HEK293T (cell line): ENCODE measurements around the gene PLSCR4.

Experiments used
- CTCF ChIA-PET: fragments of 350-600 bp; formaldehyde crosslinking; extraction: SDS; loops from one replicate; lab custom pipeline; 2021; ENCODE audit warnings: antibody characterized with exemption, inconsistent platforms; lab: Yijun Ruan, JAX
- POLR2A ChIA-PET: fragments of 350-600 bp; formaldehyde crosslinking; extraction: SDS; loops from one replicate; lab custom pipeline; 2020; ENCODE audit warnings: antibody characterized with exemption, inconsistent platforms; lab: Yijun Ruan, JAX
- DNase-seq: peaks from one replicate; pipeline ENCODE4 v3.0.0; 2012; ENCODE audit warnings: mixed read lengths; ENCODE audit errors: extremely low spot score
- ARNT ChIP-seq: fragments of 450-650 bp; IDR thresholded peaks from 2 replicates; pipeline ENCODE4 v1.6.1; 2017; ENCODE audit warnings: mild to moderate bottlenecking
- BHLHE40 ChIP-seq: fragments of 450-650 bp; IDR thresholded peaks from 2 replicates; pipeline ENCODE4 v1.6.1; 2016; ENCODE audit warnings: mild to moderate bottlenecking, moderate library complexity, borderline replicate concordance
- CTBP1 ChIP-seq: fragments of 450-650 bp; IDR thresholded peaks from 2 replicates; pipeline ENCODE4 v1.6.1; 2016; ENCODE audit warnings: borderline replicate concordance
- ELF4 ChIP-seq: fragments of 450-650 bp; IDR thresholded peaks from 2 replicates; pipeline ENCODE4 v1.6.1; 2017; ENCODE audit warnings: antibody characterized with exemption
- FOXA1 ChIP-seq: fragments of 450-650 bp; IDR thresholded peaks from 2 replicates; pipeline ENCODE4 v1.6.1; 2016; ENCODE audit warnings: mild to moderate bottlenecking
- FOXK2 ChIP-seq: fragments of 450-650 bp; IDR thresholded peaks from 2 replicates; pipeline ENCODE4 v1.6.1; 2016; ENCODE audit warnings: mild to moderate bottlenecking
- FOXM1 ChIP-seq: fragments of 450-650 bp; IDR thresholded peaks from 2 replicates; pipeline ENCODE4 v1.6.1; 2017; ENCODE audit warnings: mild to moderate bottlenecking, borderline replicate concordance
- HDGF ChIP-seq: fragments of 450-650 bp; IDR thresholded peaks from 2 replicates; pipeline ENCODE4 v1.6.1; 2017; ENCODE audit warnings: antibody characterized with exemption, borderline replicate concordance
- L3MBTL2 ChIP-seq: fragments of 450-650 bp; conservative IDR thresholded peaks from 2 replicates; pipeline ENCODE4 v1.6.1; 2016; ENCODE audit warnings: mild to moderate bottlenecking
- LEF1 ChIP-seq: fragments of 450-650 bp; IDR thresholded peaks from 2 replicates; pipeline ENCODE4 v1.6.1; 2017; ENCODE audit warnings: mild to moderate bottlenecking, borderline replicate concordance
- NFRKB ChIP-seq: fragments of 450-650 bp; IDR thresholded peaks from 2 replicates; pipeline ENCODE4 v1.6.1; 2016; ENCODE audit warnings: mild to moderate bottlenecking, moderate library complexity
- SP1 ChIP-seq: fragments of 450-650 bp; IDR thresholded peaks from 2 replicates; pipeline ENCODE4 v1.6.1; 2017
- SUZ12 ChIP-seq: fragments of 450-650 bp; IDR thresholded peaks from 2 replicates; pipeline ENCODE4 v1.6.1; 2016; ENCODE audit warnings: mild to moderate bottlenecking
- TARDBP ChIP-seq: fragments of 450-650 bp; IDR thresholded peaks from 2 replicates; pipeline ENCODE4 v1.6.1; 2016
- ZNF384 ChIP-seq: fragments of 450-650 bp; IDR thresholded peaks from 2 replicates; pipeline ENCODE4 v1.6.1; 2016
- TF ChIP-seq, protein P1 (sequence below): fragments of 450-650 bp; IDR thresholded peaks from 2 replicates; pipeline ENCODE4 v1.6.1; 2016

Gene PLSCR4

DNA sequence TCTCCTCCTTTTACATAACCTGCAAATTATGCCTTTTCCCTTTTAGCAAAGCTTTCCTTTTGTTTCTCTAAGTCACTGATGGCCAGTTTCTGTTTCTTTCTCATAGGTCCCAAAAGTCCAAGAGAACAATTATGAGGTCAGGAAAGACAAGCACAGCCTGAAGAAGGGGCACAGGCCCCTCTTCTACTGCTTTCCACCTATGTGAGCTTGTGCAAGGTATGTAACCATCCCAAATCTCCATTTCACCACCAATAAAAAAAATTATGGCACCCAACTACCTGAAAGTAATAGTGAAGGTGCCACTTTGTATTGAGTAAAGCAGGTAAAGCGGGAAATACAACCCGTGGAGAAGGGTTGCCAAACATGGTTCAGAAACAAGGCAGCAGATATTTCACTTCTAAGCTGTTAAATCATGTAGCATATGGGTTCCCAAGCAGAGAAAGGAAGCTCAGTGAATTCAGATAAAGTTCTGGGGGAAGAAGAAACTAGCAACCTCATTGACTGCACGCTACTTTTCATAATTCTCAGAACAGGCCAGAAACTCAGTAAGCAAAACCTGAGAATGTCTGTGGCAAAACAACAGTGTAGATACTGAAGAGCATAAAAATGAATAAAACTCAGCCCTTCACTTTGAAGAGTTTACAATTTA, 94.1 kb downstream of the PLSCR4 start:
- POLR2A ChIA-PET, result interaction anchor here (1.3 kb wide), 1 partner anchor 14 kb away, joined by 5 read pairs; no protein-coding TSS in a partner anchor
- CTCF ChIA-PET, result interaction anchor here (1.6 kb wide), 1 partner anchor 91 kb away, joined by 3 read pairs; no protein-coding TSS in a partner anchor

DNA sequence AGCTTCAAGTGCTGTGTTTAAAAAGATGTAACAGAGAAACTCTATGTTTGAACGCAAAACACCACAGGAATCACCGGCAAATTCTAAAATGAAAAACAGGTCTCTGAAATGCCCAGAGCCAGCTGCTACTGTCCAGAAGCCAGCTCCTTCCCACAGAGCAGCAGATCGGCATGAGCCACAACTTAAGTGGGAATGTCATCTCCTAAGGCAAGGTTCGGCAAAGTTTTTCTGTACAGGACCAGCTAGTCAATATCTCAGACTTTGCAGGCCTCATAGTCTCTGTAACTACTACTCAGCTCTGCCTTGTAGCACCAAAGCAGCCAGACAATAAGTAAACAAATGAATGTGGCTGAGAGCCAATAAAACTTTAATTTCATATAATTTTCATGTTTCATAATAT, 94.8 kb downstream of the PLSCR4 start:
- TF ChIP-seq CTBP1 (no peak), HDGF (no peak), NFRKB (no peak), ZNF384 (no peak), L3MBTL2 (no peak), ELF4 (no peak), SUZ12 (no peak), BHLHE40 (no peak), LEF1 (no peak)
- POLR2A ChIA-PET, result interaction anchor here (1.3 kb wide), 1 partner anchor 13 kb away, joined by 5 read pairs; no protein-coding TSS in a partner anchor
- CTCF ChIA-PET, result interaction anchor here (0.9 to 1.6 kb wide), 3 partner anchors 10 to 92 kb away, joined by 3 to 10 read pairs (median 5); no protein-coding TSS in a partner anchor
- DNase-seq, result no peak

More for the DNA sequence above, 94.1 kb downstream of the PLSCR4 start:
- DNase-seq, result no peak
- TF ChIP-seq ARNT, result no peak
- TF ChIP-seq BHLHE40, result no peak

DNA sequence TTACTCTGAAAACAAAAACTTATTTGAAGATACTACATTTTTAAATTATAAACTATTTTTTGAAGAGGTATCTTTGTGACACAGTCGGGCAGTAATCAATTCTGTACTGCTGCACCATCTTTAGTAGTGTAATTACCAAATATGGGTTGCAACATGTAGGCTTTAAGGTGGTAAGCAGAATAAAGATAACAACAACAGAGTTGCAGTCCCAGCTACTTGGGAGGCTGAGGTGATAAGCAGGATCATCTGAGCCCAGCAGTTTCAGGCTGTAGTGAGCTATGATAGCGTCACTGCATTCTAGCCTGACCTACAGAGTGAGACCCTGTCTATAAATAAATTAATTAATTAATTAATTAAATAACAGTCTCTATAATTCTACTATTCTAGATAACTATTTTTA, 95.9 kb downstream of the PLSCR4 start:
- ChIA-PET POLR2A (no interaction called here), CTCF (no interaction called here)
- TF ChIP-seq HDGF (no peak), ELF4 (no peak), FOXA1 (no peak), ARNT (no peak), SUZ12 (no peak), FOXK2 (no peak), BHLHE40 (no peak), TARDBP (no peak), L3MBTL2 (no peak), ZNF384 (no peak), CTBP1 (no peak), SP1 (no peak), LEF1 (no peak), NFRKB (no peak), FOXM1 (no peak)
- TF ChIP-seq, protein P1, sequence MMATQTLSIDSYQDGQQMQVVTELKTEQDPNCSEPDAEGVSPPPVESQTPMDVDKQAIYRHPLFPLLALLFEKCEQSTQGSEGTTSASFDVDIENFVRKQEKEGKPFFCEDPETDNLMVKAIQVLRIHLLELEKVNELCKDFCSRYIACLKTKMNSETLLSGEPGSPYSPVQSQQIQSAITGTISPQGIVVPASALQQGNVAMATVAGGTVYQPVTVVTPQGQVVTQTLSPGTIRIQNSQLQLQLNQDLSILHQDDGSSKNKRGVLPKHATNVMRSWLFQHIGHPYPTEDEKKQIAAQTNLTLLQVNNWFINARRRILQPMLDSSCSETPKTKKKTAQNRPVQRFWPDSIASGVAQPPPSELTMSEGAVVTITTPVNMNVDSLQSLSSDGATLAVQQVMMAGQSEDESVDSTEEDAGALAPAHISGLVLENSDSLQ, result no peak
- no peak for DNase-seq

DNA sequence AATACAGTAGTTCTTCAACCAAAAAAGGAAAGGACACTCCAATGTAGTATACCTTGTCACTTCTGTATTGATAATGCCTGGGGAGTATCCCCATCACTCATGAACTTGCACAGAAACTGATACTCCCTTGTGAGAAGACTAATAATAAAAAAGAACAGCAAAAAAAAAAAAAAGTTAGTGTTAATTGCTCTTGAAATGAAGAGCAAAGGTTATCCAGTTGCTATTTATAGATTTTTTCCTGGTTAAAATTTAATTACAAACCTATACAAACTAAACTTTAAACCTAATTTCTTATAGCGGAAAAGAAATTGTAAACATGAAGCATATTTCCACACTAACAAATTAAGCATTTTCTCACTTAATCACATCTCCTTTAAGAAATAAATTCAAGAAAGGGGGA, 96.6 kb downstream of the PLSCR4 start:
- DNase-seq, result no peak
- ChIA-PET POLR2A (no interaction called here), CTCF (no interaction called here)
- no peak for TF ChIP-seq CTBP1
- no peak for TF ChIP-seq BHLHE40
- no peak for TF ChIP-seq NFRKB
- TF ChIP-seq, protein P1, result no peak
- TF ChIP-seq FOXK2, result no peak
- no peak for TF ChIP-seq FOXA1
- TF ChIP-seq SUZ12, result no peak
- no peak for TF ChIP-seq L3MBTL2
- no peak for TF ChIP-seq FOXM1
- no peak for TF ChIP-seq HDGF
- TF ChIP-seq LEF1, result no peak
- TF ChIP-seq SP1, result no peak

DNA sequence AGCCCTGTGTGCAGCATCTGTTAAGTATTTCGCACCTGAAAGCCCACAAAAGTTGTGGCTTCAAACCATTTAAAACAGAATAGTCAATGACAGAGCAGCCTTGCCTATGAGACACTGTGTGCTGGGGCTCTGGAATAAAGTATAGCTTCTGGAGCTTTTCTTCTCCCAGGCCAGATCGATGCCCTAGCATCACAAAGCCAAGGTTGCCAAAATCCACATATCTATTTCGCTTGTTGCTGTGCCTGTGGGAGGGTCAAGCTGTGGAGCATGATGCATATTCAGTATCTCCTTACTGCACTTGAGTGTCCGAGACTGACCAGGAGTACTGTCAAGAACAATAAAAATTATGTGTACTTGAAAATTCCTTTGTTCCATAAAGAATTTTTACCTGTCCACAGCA, 97.5 kb downstream of the PLSCR4 start:
- DNase-seq, result no peak
- no peak for TF ChIP-seq ARNT
- TF ChIP-seq, protein P1, result no peak
- TF ChIP-seq SP1, result no peak
- no peak for TF ChIP-seq TARDBP
- no peak for TF ChIP-seq FOXM1
- TF ChIP-seq FOXK2, result no peak
- no peak for TF ChIP-seq NFRKB
- no peak for TF ChIP-seq CTBP1
- TF ChIP-seq FOXA1, result no peak
- TF ChIP-seq LEF1, result no peak
- TF ChIP-seq SUZ12, result no peak
- TF ChIP-seq L3MBTL2, result no peak
- no peak for TF ChIP-seq HDGF
- no peak for TF ChIP-seq BHLHE40
- TF ChIP-seq ZNF384, result no peak
- POLR2A ChIA-PET, result interaction anchor here (1.4 kb wide), 1 partner anchor 8 kb away, joined by 5 read pairs; the partner anchor contains the start of gene PLOD2
- CTCF ChIA-PET, result interaction anchor here (0.7 kb wide), 1 partner anchor 82 kb away, joined by 3 read pairs; no protein-coding TSS in a partner anchor

DNA sequence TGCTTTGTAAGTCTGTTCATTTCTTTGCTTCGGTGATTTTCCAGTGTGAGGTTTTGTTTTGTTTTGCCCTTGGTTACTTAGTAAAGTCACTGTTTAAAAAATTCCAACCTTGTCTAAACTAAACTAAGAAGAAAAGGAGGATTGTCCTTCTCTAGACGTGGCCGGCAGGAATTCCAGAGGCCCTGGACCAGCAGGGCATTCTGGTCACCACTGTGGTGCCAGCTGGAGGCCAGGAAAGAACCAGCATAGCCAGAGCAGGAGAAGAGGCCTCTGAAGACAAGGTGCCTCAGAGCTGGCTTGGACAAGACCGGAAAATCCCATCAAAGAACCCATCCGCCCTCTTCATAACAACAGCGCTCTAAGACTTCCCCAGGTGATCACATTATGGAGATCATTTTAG, 98.1 kb downstream of the PLSCR4 start:
- CTCF ChIA-PET, result interaction anchor here (0.7 kb wide), 1 partner anchor 81 kb away, joined by 3 read pairs; no protein-coding TSS in a partner anchor
- no peak for DNase-seq
- POLR2A ChIA-PET, result interaction anchor here (1.4 kb wide), 1 partner anchor 8 kb away, joined by 5 read pairs; the partner anchor contains the start of gene PLOD2
- TF ChIP-seq LEF1 (no peak), FOXM1 (no peak), ARNT (no peak), L3MBTL2 (no peak), TARDBP (no peak), CTBP1 (no peak), FOXK2 (no peak), BHLHE40 (no peak), SP1 (no peak), ZNF384 (no peak), NFRKB (no peak), SUZ12 (no peak), ELF4 (no peak), FOXA1 (no peak), HDGF (no peak)
- TF ChIP-seq, protein P1, result no peak
